GF-D8 (cell line): ENCODE data around the gene CXorf49.
"Not testable (repeated sequence)": the region's sequence is repeated elsewhere in the genome, so short reads cannot be mapped to it uniquely, and the experiment has no call there.

Source experiments
- DNase-seq: peaks from one replicate; lab custom pipeline; 2025; lab: John Stamatoyannopoulos, UW

The CXorf49 gene

GRCh38 chrX:71718185-71718584 lies at the start of gene CXorf49:
Gene CXorf49 (minus strand): TSS chrX:71718285. CDS start chrX:71718151, 134 bp downstream.
- not testable (repeated sequence) for DNase-seq

GRCh38 chrX:71767134-71767533 lies 49.0 kb upstream of the CXorf49 start:
- DNase-seq, result not testable (repeated sequence)

- not testable (repeated sequence) for DNase-seq
These were observed 47.5 kb upstream of the CXorf49 start for GRCh38 chrX:71765613-71766012.

- DNase-seq, result not testable (repeated sequence)
These were observed 46.7 kb upstream of the CXorf49 start for GRCh38 chrX:71764832-71765231.

GRCh38 chrX:71763049-71763448 lies 45.0 kb upstream of the CXorf49 start, which contains the start of gene CXorf49B:
Gene CXorf49B (plus strand): TSS chrX:71763349. CDS start chrX:71763424, 75 bp downstream.
- not testable (repeated sequence) for DNase-seq

GRCh38 chrX:71760688-71761281 lies 42.7 kb upstream of the CXorf49 start:
- not testable (repeated sequence) for DNase-seq

- DNase-seq, result not testable (repeated sequence)
These were observed 2.3 kb upstream of the CXorf49 start for GRCh38 chrX:71720289-71720886.

GRCh38 chrX:71719195-71719594 lies 1.1 kb upstream of the CXorf49 start:
- not testable (repeated sequence) for DNase-seq

GRCh38 chrX:71716323-71716722 lies 1.8 kb downstream of the CXorf49 start:
- not testable (repeated sequence) for DNase-seq

GRCh38 chrX:71715551-71715950 lies 2.5 kb downstream of the CXorf49 start:
- not testable (repeated sequence) for DNase-seq

GRCh38 chrX:71714064-71714463 lies 4.0 kb downstream of the CXorf49 start:
- not testable (repeated sequence) for DNase-seq

- DNase-seq, result not testable (repeated sequence)
These were observed 15.2 kb downstream of the CXorf49 start for GRCh38 chrX:71702853-71703252.

- DNase-seq, result not testable (repeated sequence)
These were observed 19.1 kb downstream of the CXorf49 start for GRCh38 chrX:71699023-71699344.

GRCh38 chrX:71698299-71699022 lies 19.6 kb downstream of the CXorf49 start:
- not testable (repeated sequence) for DNase-seq

GRCh38 chrX:71697466-71698298 lies 20.4 kb downstream of the CXorf49 start:
- DNase-seq, result not testable (repeated sequence)

GRCh38 chrX:71696641-71697465 lies 21.2 kb downstream of the CXorf49 start:
- not testable (repeated sequence) for DNase-seq

- DNase-seq, result no peak
These were observed 38.4 kb downstream of the CXorf49 start for GRCh38 chrX:71679575-71680207.

- DNase-seq, result not testable (repeated sequence)
These were observed 40.9 kb downstream of the CXorf49 start for GRCh38 chrX:71677195-71677594.

GRCh38 chrX:71676068-71676795 lies 41.9 kb downstream of the CXorf49 start:
- DNase-seq, result not testable (repeated sequence)

- DNase-seq, result not testable (repeated sequence)
These were observed 42.4 kb downstream of the CXorf49 start for GRCh38 chrX:71675636-71676035.
